Mesenchymal stem cell (in vitro differentiated cells and primary cell): ENCODE data around the gene IL1RAPL2.
A peak's percentile ranks its signal among the peaks of the same experiment; 100 is the strongest.

ENCODE experiments used
- DNase-seq: peaks from one replicate; pipeline ENCODE4 v3.0.0-alpha.2; 2013
- H2AFZ ChIP-seq: one replicate; pipeline ENCODE4 v1.6.1; 2013; ENCODE audit warnings: low read depth, mild to moderate bottlenecking, control low read depth, inconsistent platforms, low read length, moderate library complexity
- H2AK5ac ChIP-seq: 2 replicates; pipeline ENCODE4 v1.6.1; 2013; ENCODE audit warnings: low read length, moderate library complexity, mild to moderate bottlenecking, inconsistent platforms; ENCODE audit not compliant: severe bottlenecking
- H2BK120ac ChIP-seq: one replicate; pipeline ENCODE4 v1.6.1; 2013; ENCODE audit warnings: low read depth, mild to moderate bottlenecking, inconsistent platforms, low read length, moderate library complexity
- H2BK12ac ChIP-seq, 2 experiments: one replicate each; pipeline ENCODE4 v1.6.1; 2013; ENCODE audit warnings: inconsistent platforms in 2 of 2, low read length in 2 of 2, mild to moderate bottlenecking in 2 of 2, moderate library complexity in 2 of 2, control low read depth in 1 of 2
- H2BK15ac ChIP-seq: one replicate; pipeline ENCODE4 v1.6.1; 2013; ENCODE audit warnings: mild to moderate bottlenecking, low read depth, inconsistent platforms; ENCODE audit not compliant: poor library complexity, severe bottlenecking
- H2BK5ac ChIP-seq: 2 replicates; pipeline ENCODE4 v1.6.1; 2013; ENCODE audit warnings: low read depth, mild to moderate bottlenecking, low read length, control low read depth, inconsistent platforms; ENCODE audit not compliant: poor library complexity, severe bottlenecking
- H3K14ac ChIP-seq, 2 experiments: one replicate each; pipeline ENCODE4 v1.6.1; 2013; ENCODE audit warnings: inconsistent platforms in 2 of 2, low read length in 2 of 2, control low read depth in 1 of 2, mild to moderate bottlenecking in 1 of 2, moderate library complexity in 1 of 2
- H3K18ac ChIP-seq, 2 experiments: one replicate each; pipeline ENCODE4 v1.6.1; 2013; ENCODE audit warnings: inconsistent platforms in 2 of 2, low read length in 2 of 2, control low read depth in 1 of 2, low read depth in 1 of 2, mild to moderate bottlenecking in 1 of 2
- H3K23ac ChIP-seq, 2 experiments: one replicate each; pipeline ENCODE4 v1.6.1; 2013; ENCODE audit warnings: inconsistent platforms in 2 of 2, low read length in 2 of 2, mild to moderate bottlenecking in 2 of 2, moderate library complexity in 2 of 2, control low read depth in 1 of 2
- H3K27ac ChIP-seq: 2 replicates; pipeline ENCODE4 v1.5.1; 2013; ENCODE audit warnings: mild to moderate bottlenecking, moderate library complexity, low read length, control low read depth, inconsistent platforms; ENCODE audit not compliant: poor library complexity, severe bottlenecking
- H3K27me3 ChIP-seq, 2 experiments: 2 replicates each; pipeline versions ENCODE4 v1.6.1 to v1.7.0; 2013; ENCODE audit warnings: low read length in 2 of 2, mild to moderate bottlenecking in 2 of 2, moderate library complexity in 2 of 2, control low read depth in 1 of 2, inconsistent platforms in 1 of 2; ENCODE audit not compliant: control insufficient read depth in 1 of 2, insufficient read depth in 1 of 2
- H3K36me3 ChIP-seq, 2 experiments: 2 replicates each; pipeline versions ENCODE4 v1.6.1 to v1.7.0; 2013; ENCODE audit warnings: low read length in 2 of 2, control low read depth in 1 of 2, inconsistent platforms in 1 of 2, low read depth in 1 of 2, mild to moderate bottlenecking in 1 of 2; ENCODE audit not compliant: insufficient read depth in 2 of 2, control insufficient read depth in 1 of 2
- H3K4ac ChIP-seq, 2 experiments: one replicate each; pipeline ENCODE4 v1.6.1; 2013; ENCODE audit warnings: inconsistent platforms in 2 of 2, low read length in 2 of 2, mild to moderate bottlenecking in 2 of 2, moderate library complexity in 2 of 2, control low read depth in 1 of 2, low read depth in 1 of 2
- H3K4me1 ChIP-seq: 2 replicates; pipeline ENCODE4 v1.6.1; 2013; ENCODE audit warnings: low read depth, low read length, control low read depth; ENCODE audit not compliant: control insufficient read depth, insufficient read depth
- H3K4me2 ChIP-seq: 2 replicates; pipeline ENCODE4 v1.6.1; 2013; ENCODE audit warnings: low read length, mild to moderate bottlenecking, inconsistent platforms; ENCODE audit not compliant: poor library complexity, severe bottlenecking
- H3K4me3 ChIP-seq, 2 experiments: 2 replicates each; pipeline versions ENCODE4 v1.5.1 to v1.7.0; 2013; ENCODE audit warnings: low read length in 2 of 2, mild to moderate bottlenecking in 2 of 2, control low read depth in 1 of 2, low read depth in 1 of 2; ENCODE audit not compliant: insufficient read depth in 1 of 2
- H3K79me1 ChIP-seq: replicated peaks from 2 replicates; pipeline ENCODE4 v1.6.1; 2013; ENCODE audit warnings: mild to moderate bottlenecking, control low read depth, low read length, inconsistent platforms; ENCODE audit not compliant: poor library complexity, severe bottlenecking
- H3K9ac ChIP-seq: 2 replicates; pipeline ENCODE4 v1.7.0; 2013; ENCODE audit warnings: mild to moderate bottlenecking, low read length, moderate library complexity
- H3K9me3 ChIP-seq: 2 replicates; pipeline ENCODE4 v1.7.0; 2013; ENCODE audit warnings: mild to moderate bottlenecking, low read length; ENCODE audit not compliant: control insufficient read depth
- H4K8ac ChIP-seq: one replicate; pipeline ENCODE4 v1.6.1; 2013; ENCODE audit warnings: inconsistent platforms, mild to moderate bottlenecking, low read length, moderate library complexity
- H4K91ac ChIP-seq: one replicate; pipeline ENCODE4 v1.6.1; 2013; ENCODE audit warnings: mild to moderate bottlenecking, low read length, inconsistent platforms
- WGBS: methylation state at CpG from one replicate; pipeline ENCODE4 v1.1.7; 2013; ENCODE audit warnings: mixed read lengths; 5-methylcytosine and 5-hydroxymethylcytosine counted together

The IL1RAPL2 gene

GRCh38 chrX:104806346-104806745, 240.3 kb downstream of the IL1RAPL2 start:
- Histone ChIP-seq H3K4me3 (no peak overlapping the region), H3K23ac (no peak overlapping the region), H2AK5ac (no peak overlapping the region), H3K36me3 (no peaks in the 10 kb centered on the region), H3K4me1 (no peaks in the 10 kb centered on the region), H2BK12ac (no peak overlapping the region), H3K27ac (no peak overlapping the region), H3K14ac (no peak overlapping the region), H4K91ac (no peak overlapping the region), H3K27me3 (peaks cover 0 to 13% of the 10 kb centered on the region in 2 experiments), H3K9ac (no peak overlapping the region), H3K18ac (no peak overlapping the region), H3K4me2 (no peak overlapping the region), H3K79me1 (no peaks in the 10 kb centered on the region), H3K9me3 (no peaks in the 10 kb centered on the region), H2BK5ac (no peak overlapping the region), H4K8ac (no peak overlapping the region), H2BK15ac (no peak overlapping the region), H2BK120ac (no peak overlapping the region), H2AFZ (no peak overlapping the region), H3K4ac (no peak overlapping the region)
- no peak for DNase-seq
- 100% methylated on average over 1 of the region's 2 CpGs for WGBS

DNA sequence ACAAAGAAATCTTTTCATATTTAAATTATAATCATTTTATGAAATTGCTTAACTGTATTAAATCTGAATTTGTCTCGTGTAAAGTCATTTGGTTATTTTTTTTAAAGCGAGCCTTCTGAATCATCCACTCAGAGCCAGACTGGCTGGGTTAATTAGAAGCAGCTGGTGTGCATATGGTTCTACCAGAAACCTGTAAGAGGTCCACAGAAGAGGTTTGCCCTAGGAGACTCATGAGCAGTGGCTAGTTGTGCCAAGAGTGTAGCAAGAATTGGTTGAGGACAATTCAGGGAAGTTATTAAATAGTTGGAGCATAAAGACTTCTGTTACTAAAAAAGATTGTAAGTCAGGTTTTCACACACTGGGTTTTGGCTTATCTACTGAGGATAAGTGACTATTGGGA, 267.4 kb downstream of the IL1RAPL2 start:
- no peak overlapping the region for H2BK12ac ChIP-seq
- H3K27me3 ChIP-seq: no peaks in the 10 kb centered on the region
- no peak overlapping the region for H2AFZ ChIP-seq
- H3K4me3 ChIP-seq: no peak overlapping the region
- no peak overlapping the region for H2BK15ac ChIP-seq
- H3K9ac ChIP-seq: no peak overlapping the region
- H3K4me1 ChIP-seq: no peaks in the 10 kb centered on the region
- H3K18ac ChIP-seq: no peak overlapping the region
- no peak overlapping the region for H2AK5ac ChIP-seq
- H4K8ac ChIP-seq: no peak overlapping the region
- no peak overlapping the region for H3K27ac ChIP-seq
- no peaks in the 10 kb centered on the region for H3K9me3 ChIP-seq
- WGBS: 56% methylated on average over 2 of the region's 2 CpGs
- no peaks in the 10 kb centered on the region for H3K79me1 ChIP-seq
- H2BK120ac ChIP-seq: no peak overlapping the region
- H3K23ac ChIP-seq: no peak overlapping the region
- H3K14ac ChIP-seq: no peak overlapping the region
- no peaks in the 10 kb centered on the region for H3K36me3 ChIP-seq
- no peak overlapping the region for H3K4ac ChIP-seq
- no peak overlapping the region for H4K91ac ChIP-seq
- peak; percentile 6 for DNase-seq
- H2BK5ac ChIP-seq: no peak overlapping the region
- no peak overlapping the region for H3K4me2 ChIP-seq

GRCh38 chrX:104842646-104843045, 276.6 kb downstream of the IL1RAPL2 start:
- no peak overlapping the region for H2AK5ac ChIP-seq
- no peak overlapping the region for H3K4ac ChIP-seq
- H3K9ac ChIP-seq: no peak overlapping the region
- no peaks in the 10 kb centered on the region for H3K27me3 ChIP-seq
- DNase-seq: no peak
- H2AFZ ChIP-seq: no peak overlapping the region
- no peak overlapping the region for H2BK120ac ChIP-seq
- H3K4me2 ChIP-seq: no peak overlapping the region
- H3K36me3 ChIP-seq: no peaks in the 10 kb centered on the region
- H3K79me1 ChIP-seq: no peaks in the 10 kb centered on the region
- no peak overlapping the region for H2BK5ac ChIP-seq
- H3K23ac ChIP-seq: no peak overlapping the region
- H3K4me3 ChIP-seq: no peak overlapping the region
- no peaks in the 10 kb centered on the region for H3K4me1 ChIP-seq
- no peak overlapping the region for H4K91ac ChIP-seq
- H2BK15ac ChIP-seq: no peak overlapping the region
- H3K18ac ChIP-seq: no peak overlapping the region
- H3K9me3 ChIP-seq: no peaks in the 10 kb centered on the region
- no peak overlapping the region for H4K8ac ChIP-seq
- no peak overlapping the region for H2BK12ac ChIP-seq
- no peak overlapping the region for H3K27ac ChIP-seq
- 82% methylated on average over 4 of the region's 4 CpGs for WGBS
- no peak overlapping the region for H3K14ac ChIP-seq

- Histone ChIP-seq H3K36me3 (no peaks in the 10 kb centered on the region), H3K18ac (no peak overlapping the region), H3K14ac (no peak overlapping the region), H2BK15ac (no peak overlapping the region), H2AFZ (no peak overlapping the region), H3K9me3 (no peaks in the 10 kb centered on the region), H3K4ac (no peak overlapping the region), H3K4me1 (no peaks in the 10 kb centered on the region), H3K27me3 (peaks cover 0 to 9% of the 10 kb centered on the region in 2 experiments), H3K79me1 (no peaks in the 10 kb centered on the region), H2BK5ac (no peak overlapping the region), H4K91ac (no peak overlapping the region), H2AK5ac (no peak overlapping the region), H2BK12ac (no peak overlapping the region), H3K4me2 (no peak overlapping the region), H3K23ac (no peak overlapping the region), H4K8ac (no peak overlapping the region), H3K9ac (no peak overlapping the region), H2BK120ac (no peak overlapping the region), H3K27ac (no peak overlapping the region), H3K4me3 (no peak overlapping the region)
- DNase-seq: no peak
- WGBS: no CpG with 5 or more reads among the region's 1 CpG
These were observed 286.2 kb downstream of the IL1RAPL2 start for GRCh38 chrX:104852241-104852640.
